Posterior cingulate gyrus (tissue), 11 donors: ENCODE results near the gene CDH22.

Experiments
- DNase-seq, 10 donors: peaks; one replicate each; pipeline versions ENCODE4 v3.0.0 to v3.0.0-alpha.2; 2020 to 2021; ENCODE audit warnings: mixed read lengths in 3 of 10
- intact Hi-C: fragments of 100-400 bp; cut with DNase I; formaldehyde crosslinking; loops from one replicate; pipeline ENCODE4 v1.15.1; 2023

CDH22 gene

DNA sequence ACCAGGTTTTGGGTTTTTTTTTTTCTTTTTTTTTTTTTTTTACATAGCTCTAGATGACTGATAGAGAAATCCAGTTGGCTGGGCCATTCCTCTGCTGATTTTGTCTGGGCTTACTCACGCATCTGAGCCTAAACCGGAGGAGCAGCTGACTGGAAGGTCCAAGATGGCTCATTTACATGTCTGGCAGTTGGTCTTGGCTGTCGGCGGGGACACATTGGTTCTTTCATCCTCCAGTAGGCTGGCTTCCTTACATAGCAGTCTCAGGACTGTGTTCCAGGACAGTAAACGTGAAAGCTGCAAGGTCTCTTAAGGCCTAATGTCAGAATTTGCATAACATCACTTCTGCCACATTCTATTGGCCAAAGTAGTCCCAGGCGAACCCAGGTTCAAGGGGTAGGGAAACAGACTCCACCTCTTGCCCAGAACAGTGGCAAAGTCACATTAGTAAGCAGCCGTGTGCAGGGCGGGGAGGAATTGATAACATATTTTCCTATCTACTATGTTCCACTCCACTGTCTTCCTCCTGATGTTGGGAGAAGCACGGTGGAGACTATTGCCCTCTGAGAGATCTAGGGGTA lies 87.0 kb downstream of the CDH22 start:
- DNase-seq = peak in 8 of 10 donors; percentile 48 to 94 (median 68)
- intact Hi-C loops = no loop called here

GRCh38 chr20:46220455-46221207 lies 87.7 kb downstream of the CDH22 start:
- intact Hi-C loops = no loop called here

GRCh38 chr20:46219920-46220319 lies 88.4 kb downstream of the CDH22 start:
- DNase-seq = no peak
- intact Hi-C loops = no loop called here

More at GRCh38 chr20:46220455-46221207, 87.7 kb downstream of the CDH22 start:
- peak in 3 of 10 donors; percentile 14 to 79 (median 24) for DNase-seq

- no peak for DNase-seq
- intact Hi-C loops = no loop called here
These were observed 89.1 kb downstream of the CDH22 start for GRCh38 chr20:46219190-46219589.

GRCh38 chr20:46218656-46219055 lies 89.6 kb downstream of the CDH22 start:
- intact Hi-C loops = no loop called here
- no peak for DNase-seq

- intact Hi-C loops = no loop called here
- no peak for DNase-seq
These were observed 90.7 kb downstream of the CDH22 start for GRCh38 chr20:46217583-46217982.

DNA sequence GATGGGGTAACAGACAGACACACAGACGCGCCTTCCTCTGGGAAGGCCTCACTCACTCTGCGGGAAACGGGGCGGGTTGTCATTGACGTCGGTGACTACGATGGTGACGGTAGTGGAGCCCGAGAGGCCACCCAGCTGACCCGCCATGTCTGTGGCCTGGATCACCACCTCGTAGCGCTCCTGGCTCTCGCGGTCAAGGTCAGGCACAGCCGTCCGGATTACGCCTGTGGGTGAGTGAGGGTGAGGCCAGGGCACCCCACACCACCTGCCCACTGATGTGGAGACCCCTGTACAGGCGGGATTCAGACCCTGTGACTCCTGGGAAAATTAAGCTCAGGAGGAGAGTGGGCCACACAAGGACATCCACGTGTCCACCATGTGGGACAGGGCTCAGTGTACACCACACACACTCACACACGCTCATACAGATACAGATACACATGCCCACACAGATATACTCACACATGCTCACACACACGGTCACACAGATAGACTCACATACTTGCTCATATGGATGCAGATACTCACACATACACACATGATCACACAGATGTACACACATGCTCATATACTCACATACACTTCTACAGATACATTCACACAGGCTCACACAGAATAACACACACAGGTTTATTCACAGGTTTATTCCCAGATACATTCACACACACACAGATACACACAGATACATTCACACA lies 91.4 kb downstream of the CDH22 start:
- intact Hi-C loops = no loop called here
- DNase-seq = no peak

- intact Hi-C loops = no loop called here
- DNase-seq = no peak
These were observed 92.2 kb downstream of the CDH22 start for GRCh38 chr20:46215913-46216707.

- DNase-seq = no peak
- intact Hi-C loops = no loop called here
These were observed 93.3 kb downstream of the CDH22 start for GRCh38 chr20:46214824-46215488.

GRCh38 chr20:46213946-46214823 lies 94.1 kb downstream of the CDH22 start:
- intact Hi-C loops = no loop called here
- no peak for DNase-seq

DNA sequence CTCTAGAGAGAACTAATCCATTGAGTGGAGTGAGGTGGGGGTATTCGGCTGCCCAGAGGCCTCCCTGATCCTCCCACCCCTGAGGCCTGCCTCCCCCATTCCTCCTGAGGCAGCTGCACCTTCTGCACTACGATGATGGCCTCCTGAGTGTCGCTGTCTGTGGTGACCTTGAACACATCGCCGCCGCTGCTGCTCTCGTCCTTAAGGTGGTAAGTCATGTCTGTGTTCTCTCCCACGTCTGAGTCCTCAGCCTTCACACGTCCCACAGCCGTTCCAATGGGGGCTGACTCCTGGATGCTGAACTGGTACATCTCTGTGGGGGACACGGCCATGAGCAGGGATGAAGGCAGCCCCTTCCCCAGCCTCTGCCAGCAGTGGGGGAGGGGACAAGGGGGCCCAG lies 95.4 kb downstream of the CDH22 start:
- intact Hi-C loops = no loop called here
- no peak for DNase-seq

DNA sequence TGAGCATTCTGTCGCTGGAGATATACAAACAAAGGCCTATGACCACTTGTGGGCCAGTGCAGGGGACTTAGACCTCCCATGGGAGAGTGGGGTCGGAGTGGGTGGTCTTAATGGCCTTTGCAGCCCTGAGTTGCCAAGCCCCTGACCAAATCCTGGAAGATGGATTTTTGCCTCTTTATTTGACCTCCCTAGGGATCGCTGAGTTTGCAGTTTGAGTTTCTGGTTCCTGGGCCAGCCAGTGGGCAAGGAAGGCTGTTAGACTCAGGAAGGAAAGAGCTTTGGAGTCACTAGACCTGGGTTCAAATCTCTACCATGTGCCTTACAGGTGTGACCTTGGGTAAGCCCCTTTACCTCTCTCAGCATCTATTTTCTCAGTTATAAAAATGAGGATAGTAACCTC lies 96.0 kb downstream of the CDH22 start:
- DNase-seq = peak in 1 of 10 donors; percentile 16
- intact Hi-C loops = no loop called here

DNA sequence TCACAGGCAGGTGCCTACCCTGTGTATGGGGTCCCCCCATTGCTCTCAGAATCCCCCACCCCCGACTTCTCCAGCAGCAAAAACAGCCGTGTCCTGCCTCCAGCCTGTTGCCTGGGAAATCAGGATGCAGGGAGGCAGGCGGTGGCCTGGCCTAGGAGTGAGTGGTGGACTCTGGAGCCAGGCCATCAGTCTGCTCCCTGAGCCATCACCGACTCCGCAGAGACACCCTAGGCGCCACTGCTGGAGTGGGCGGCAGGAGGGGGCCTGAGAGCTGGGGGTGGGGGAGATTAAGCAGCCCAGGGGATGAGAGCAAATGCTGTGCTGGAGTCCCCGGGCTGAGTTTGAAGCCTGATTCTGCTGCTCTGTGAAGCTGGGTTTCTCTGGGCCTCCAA lies 97.0 kb downstream of the CDH22 start:
- intact Hi-C loops = no loop called here
- DNase-seq = no peak

GRCh38 chr20:46210672-46211330 lies 97.5 kb downstream of the CDH22 start:
- intact Hi-C loops = no loop called here
- DNase-seq = no peak

GRCh38 chr20:46209930-46210671 lies 98.2 kb downstream of the CDH22 start:
- intact Hi-C loops = no loop called here
- DNase-seq = no peak

GRCh38 chr20:46207793-46208192 lies 100.5 kb downstream of the CDH22 start:
- DNase-seq = no peak
- intact Hi-C loops = no loop called here

- DNase-seq = peak in 6 of 10 donors; percentile 27 to 91 (median 46)
- intact Hi-C loops = no loop called here
These were observed 101.2 kb downstream of the CDH22 start for GRCh38 chr20:46206992-46207549.

GRCh38 chr20:46206025-46206424 lies 102.3 kb downstream of the CDH22 start:
- DNase-seq = peak in 1 of 10 donors; percentile 88
- intact Hi-C loops = no loop called here
